ENCODE data around the gene STARD5.
"Not testable (repeated sequence)": the region's sequence is repeated elsewhere in the genome, so short reads cannot be mapped to it uniquely, and the experiment has no call there.

Gene STARD5

DNA sequence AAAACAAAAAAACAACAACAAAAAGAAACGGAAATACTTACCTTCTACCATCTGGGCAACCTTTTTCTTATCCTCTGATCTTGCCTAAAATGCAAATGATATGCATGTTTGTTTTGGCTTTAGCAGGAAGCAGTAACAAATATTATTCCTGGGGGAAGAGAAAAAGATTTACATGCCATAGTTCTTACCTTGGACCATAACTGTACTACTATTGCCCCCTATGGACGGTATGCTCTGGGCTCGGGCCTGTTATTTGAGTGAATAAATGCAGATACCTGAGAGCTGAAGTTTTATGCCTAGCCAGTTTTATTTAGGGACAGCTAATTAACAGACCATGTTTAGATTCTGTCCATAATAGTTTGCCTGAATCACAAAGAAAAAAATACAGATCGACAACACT lies 12.6 kb upstream of the STARD5 start:
- DNase-seq = no peak

DNA sequence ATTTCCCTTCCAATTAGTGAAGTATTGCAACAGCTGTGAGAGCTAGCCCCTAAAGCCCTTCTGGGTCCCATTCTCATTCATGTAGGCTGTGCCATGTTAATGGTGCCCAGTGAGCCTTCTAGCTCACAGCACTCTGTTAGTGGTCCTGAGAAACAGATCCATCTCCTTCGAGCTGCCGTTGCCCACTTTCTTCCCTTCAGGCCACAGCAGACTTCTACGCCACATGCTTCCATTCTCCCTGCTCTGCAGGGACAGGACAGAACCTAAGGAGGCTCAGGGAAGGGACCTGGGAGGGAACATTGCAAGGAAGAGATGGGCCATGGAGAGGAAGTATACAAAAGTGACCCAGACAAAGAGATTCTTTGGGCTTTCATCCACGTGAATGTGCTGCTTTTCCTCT lies 11.7 kb upstream of the STARD5 start:
- no peak for DNase-seq

DNA sequence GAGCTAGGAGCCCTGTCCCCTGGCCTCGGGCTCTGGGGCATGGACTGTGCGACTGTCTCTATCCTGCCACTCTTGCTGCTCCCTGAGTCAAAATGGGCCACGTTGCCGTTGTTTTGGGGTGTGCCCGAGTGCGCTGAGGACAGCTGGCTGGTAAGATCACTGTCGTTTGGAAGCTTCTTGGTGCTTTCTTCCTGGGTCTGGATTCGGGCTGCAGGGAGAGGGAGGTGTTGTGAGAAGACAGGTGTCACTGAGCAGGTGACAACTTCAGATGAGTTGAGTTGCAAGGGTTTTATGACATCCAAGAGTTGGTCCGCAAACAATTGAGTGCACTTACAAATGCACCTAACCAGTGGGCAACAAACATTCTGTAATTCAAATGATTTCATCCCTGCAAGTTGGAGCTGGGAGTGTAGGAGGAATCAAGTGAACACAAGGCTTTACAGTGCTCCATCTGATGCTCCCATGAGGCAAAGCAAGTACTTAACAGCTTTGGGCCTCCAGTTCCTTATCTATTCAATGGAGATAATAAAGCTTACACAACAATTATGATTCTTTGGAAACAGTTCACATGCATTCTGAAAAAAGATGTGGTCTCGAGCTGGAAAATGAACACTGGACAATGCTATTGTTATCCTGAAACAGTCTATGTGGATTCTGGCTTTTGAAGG lies 11.0 kb upstream of the STARD5 start:
- DNase-seq = no peak

GRCh38 chr15:81333363-81333762 lies 9.4 kb upstream of the STARD5 start:
- no peak for DNase-seq

- DNase-seq = no peak
Measured at GRCh38 chr15:81332326-81332725, 8.4 kb upstream of the STARD5 start.

- no peak for DNase-seq
Measured at GRCh38 chr15:81331600-81331999, 7.7 kb upstream of the STARD5 start.

GRCh38 chr15:81331141-81331540 lies 7.2 kb upstream of the STARD5 start:
- not testable (repeated sequence) for DNase-seq

GRCh38 chr15:81330366-81331090 lies 6.6 kb upstream of the STARD5 start:
- no peak for DNase-seq

DNA sequence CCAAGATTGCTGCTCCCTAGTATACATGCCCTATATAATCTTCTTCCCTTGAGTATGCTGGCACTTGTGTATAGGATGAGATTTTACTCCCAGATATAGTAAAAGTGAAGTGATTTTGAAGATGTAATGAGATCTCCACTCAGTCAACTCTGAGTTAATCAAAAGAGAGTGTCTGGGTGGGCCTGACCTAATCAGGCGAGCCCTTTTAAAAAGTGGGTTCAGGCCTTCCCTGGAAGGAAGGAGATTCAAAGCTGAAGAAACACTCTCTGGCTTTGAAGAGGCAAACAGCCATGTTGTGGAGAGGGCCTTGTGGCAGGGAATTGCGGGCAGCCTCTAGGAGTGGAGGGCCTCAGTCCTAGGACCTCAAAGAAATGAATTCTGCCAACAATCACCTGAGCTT lies 5.5 kb upstream of the STARD5 start:
- no peak for DNase-seq

DNA sequence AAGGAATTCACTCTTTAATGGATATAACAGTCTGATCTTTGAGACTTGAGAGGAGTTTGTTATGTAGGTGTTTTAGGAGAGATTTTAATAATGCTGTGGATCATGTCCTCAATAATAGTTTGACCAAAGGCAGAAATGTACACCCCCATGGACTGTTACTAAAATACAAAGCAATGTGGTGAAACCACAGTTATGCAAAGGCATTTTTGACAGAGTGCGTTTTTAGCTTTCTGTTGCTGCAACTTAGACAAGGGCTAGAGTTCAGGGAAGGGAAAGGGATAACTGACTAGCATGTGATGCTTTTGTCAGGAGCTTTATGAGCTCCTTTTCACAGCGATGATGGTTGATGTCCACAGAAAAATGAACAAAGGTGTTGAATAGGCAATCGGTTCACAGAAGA lies 3.6 kb upstream of the STARD5 start:
- DNase-seq = no peak

GRCh38 chr15:81326466-81327212 lies 2.7 kb upstream of the STARD5 start:
- no peak for DNase-seq

- no peak for DNase-seq
Measured at GRCh38 chr15:81323559-81323943, 390 bp downstream of the STARD5 start.

GRCh38 chr15:81322676-81323253 lies 1.2 kb downstream of the STARD5 start:
- DNase-seq = no peak

DNA sequence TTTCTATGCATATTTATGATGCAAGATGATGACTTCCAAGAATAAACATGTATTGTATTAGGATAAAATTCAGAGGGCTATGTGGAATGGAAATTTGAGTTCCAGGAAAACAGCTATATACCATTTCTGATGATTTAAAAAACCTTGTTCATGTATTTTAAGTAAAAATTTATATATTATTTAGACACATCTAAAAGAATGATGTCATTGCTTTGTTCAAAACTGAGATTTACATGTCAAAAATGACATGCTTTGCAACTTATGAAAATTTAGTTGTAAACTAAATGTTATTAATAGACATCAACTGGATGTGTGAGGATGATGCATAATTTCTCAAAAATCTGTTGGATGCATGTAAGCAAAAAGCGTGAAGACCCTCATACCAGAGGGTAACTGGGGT lies 2.3 kb downstream of the STARD5 start:
- DNase-seq = no peak

DNA sequence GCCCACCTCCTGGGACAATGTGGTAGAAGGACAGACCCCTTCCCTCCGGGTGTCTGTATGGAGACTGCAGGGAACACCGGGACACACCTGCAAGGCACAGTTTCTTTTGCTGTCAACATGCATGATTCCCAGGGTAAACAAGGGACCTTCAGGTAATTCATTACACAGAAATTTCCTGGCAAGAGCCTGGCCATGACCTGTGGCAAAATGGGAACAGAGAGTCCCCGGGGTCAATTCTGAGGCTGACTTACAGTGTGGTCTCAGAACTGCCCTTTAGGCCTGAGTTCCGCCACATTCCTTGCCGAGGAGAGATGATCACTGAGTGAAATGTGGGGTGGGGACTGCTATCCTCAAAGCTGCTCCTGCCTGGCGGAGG lies 6.3 kb downstream of the STARD5 start:
- no peak for DNase-seq

- no peak for DNase-seq
Measured at GRCh38 chr15:81316267-81316666, 7.7 kb downstream of the STARD5 start.

DNA sequence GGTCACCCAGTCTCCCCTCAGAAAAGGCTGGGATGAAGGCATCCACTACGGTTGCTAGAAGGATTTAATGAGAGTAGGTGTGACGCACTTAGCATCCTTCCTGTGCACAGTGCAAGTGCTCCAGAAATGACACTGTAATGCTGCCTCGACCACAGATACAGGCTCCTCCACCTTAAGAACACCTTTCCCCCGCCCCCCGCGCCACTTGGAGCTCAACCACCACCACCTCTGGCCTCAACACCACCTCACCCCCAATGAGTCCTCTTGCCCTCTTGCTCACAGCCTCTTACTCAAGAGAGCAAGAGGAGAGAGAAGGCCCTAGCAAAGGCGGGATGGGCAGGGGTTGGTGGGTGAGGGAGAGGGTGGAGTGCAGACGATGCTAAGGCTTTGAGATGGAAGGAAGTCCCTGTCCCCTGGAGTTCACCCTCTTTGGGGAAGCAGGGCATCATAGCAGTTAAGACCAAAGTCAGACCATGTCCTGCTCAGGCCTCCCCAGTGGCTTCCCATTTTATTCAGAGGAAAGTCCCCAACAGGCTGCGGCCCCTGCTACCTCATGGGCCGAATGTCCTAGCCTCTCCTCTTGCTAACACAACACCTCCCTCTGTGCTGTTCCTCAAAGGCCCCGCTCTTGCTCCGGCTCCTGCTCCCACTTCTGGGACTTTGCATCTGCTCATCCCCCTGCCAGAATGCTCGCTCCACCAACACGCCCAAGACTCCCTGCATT lies 8.3 kb downstream of the STARD5 start:
- DNase-seq = no peak

- no peak for DNase-seq
Measured at GRCh38 chr15:81314378-81314777, 9.6 kb downstream of the STARD5 start.

GRCh38 chr15:81313686-81314085 lies 10.3 kb downstream of the STARD5 start:
- no peak for DNase-seq

DNA sequence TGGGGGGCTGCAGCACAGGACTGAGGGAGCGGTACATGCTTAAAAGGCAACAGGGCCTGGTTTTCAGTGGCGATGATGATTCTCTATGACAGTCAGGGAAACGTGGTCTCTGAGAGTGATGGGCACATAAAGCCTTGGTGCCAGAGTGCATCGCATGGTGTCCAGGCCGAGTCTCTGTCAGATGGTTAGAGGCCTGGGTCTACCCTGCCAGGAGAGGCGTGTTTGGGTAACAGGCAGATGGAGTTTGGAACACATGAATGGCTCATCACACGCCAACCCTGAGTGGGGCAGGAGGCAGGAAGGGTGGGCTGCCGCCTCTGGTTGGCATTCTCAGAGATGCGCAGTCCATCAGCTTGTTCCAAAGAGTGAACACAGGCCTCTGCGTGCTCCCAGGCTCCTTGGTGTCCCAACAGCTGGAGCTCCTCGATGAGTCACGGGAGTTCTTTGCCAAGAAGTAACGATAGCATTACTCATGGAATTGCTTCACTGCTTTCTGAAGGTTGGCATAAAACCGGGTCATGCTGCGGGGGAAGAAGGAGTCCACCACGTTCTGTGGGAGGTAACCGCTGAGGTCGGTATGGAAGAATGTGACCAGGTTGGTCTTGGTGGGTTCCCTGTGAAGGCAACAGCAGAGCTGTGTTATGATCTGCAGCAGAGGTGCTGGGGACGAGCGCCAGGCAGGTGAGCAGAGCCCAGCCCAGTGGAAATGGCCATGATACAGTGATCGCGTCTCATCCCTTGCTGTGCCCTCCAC lies 11.0 kb downstream of the STARD5 start:
- DNase-seq = no peak

- DNase-seq = peak; percentile 18
Measured at GRCh38 chr15:81311752-81312464, 12.0 kb downstream of the STARD5 start.

DNA sequence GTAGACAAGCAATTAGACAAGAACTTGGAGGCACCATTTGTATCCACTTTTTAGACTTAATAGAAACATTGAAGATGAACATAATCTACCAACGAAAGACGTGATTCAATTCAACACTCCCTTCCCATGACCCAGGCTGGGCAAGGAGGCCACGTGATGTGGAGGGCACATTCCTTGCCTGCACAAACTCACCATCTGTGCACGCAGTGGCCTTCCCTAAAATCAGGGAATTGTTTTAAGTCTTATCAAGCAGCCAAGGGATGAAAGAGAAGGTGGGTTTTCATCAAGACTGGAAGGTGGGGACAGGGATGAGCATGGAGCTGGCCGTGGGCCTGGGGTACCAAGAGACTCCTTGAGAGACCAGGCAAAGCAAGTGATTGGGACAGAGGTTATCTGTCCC lies 13.5 kb downstream of the STARD5 start:
- DNase-seq = no peak

Measured in midbrain (tissue), 1 donor.